Stimulated activated CD8-positive, alpha-beta memory T cell treated with anti-CD3 and anti-CD28 coated beads, Interleukin-7, amount 100 ng/mL, for 1 hour (primary cell): Measurements from ENCODE around the gene FGFR2.

Experiments used
- DNase-seq, 2 donors: peaks; one replicate each; pipeline ENCODE4 v3.0.0-alpha.2; 2020; ENCODE audit warnings: low read depth in 2 of 2

Gene FGFR2

GRCh38 chr10:121494296-121494695 lies 103.9 kb downstream of the FGFR2 start:
- no peak for DNase-seq

- no peak for DNase-seq
Measured at GRCh38 chr10:121493521-121493920, 104.7 kb downstream of the FGFR2 start.

GRCh38 chr10:121490871-121491519 lies 107.2 kb downstream of the FGFR2 start:
- no peak for DNase-seq

GRCh38 chr10:121485436-121486139 lies 112.7 kb downstream of the FGFR2 start:
- no peak for DNase-seq

GRCh38 chr10:121484816-121485215 lies 113.4 kb downstream of the FGFR2 start:
- DNase-seq = no peak

- no peak for DNase-seq
Measured at GRCh38 chr10:121484401-121484800, 113.8 kb downstream of the FGFR2 start.

- no peak for DNase-seq
Measured at GRCh38 chr10:121481180-121481579, 117.1 kb downstream of the FGFR2 start.

GRCh38 chr10:121478556-121478955 lies 119.7 kb downstream of the FGFR2 start:
- no peak for DNase-seq

GRCh38 chr10:121469797-121470606 lies 128.2 kb downstream of the FGFR2 start:
- DNase-seq = no peak

GRCh38 chr10:121468726-121469125 lies 129.5 kb downstream of the FGFR2 start:
- no peak for DNase-seq

- no peak for DNase-seq
Measured at GRCh38 chr10:121466424-121466823, 131.8 kb downstream of the FGFR2 start.

GRCh38 chr10:121465215-121465614 lies 133.0 kb downstream of the FGFR2 start:
- no peak for DNase-seq

GRCh38 chr10:121464517-121464916 lies 133.7 kb downstream of the FGFR2 start:
- DNase-seq = no peak

GRCh38 chr10:121462955-121463354 lies 135.3 kb downstream of the FGFR2 start:
- DNase-seq = no peak

- no peak for DNase-seq
Measured at GRCh38 chr10:121462281-121462680, 136.0 kb downstream of the FGFR2 start.

- no peak for DNase-seq
Measured at GRCh38 chr10:121461307-121461706, 136.9 kb downstream of the FGFR2 start.

GRCh38 chr10:121460733-121461132 lies 137.5 kb downstream of the FGFR2 start:
- no peak for DNase-seq

- DNase-seq = no peak
Measured at GRCh38 chr10:121459622-121460453, 138.4 kb downstream of the FGFR2 start.

GRCh38 chr10:121459279-121459621 lies 139.0 kb downstream of the FGFR2 start:
- no peak for DNase-seq

- no peak for DNase-seq
Measured at GRCh38 chr10:121457729-121458128, 140.5 kb downstream of the FGFR2 start.

GRCh38 chr10:121455377-121455776 lies 142.9 kb downstream of the FGFR2 start:
- DNase-seq = no peak

- DNase-seq = no peak
Measured at GRCh38 chr10:121454781-121455180, 143.5 kb downstream of the FGFR2 start.
